Measurements from ENCODE around the gene NCOR2. TPM values are rescaled to one million over a fixed set of nuclear protein-coding genes. Genes with fewer than 3 reads are reported as not detected.

The NCOR2 gene
- total RNA-seq, 1 experiment from 2014 or later, result 25.1 TPM

DNA sequence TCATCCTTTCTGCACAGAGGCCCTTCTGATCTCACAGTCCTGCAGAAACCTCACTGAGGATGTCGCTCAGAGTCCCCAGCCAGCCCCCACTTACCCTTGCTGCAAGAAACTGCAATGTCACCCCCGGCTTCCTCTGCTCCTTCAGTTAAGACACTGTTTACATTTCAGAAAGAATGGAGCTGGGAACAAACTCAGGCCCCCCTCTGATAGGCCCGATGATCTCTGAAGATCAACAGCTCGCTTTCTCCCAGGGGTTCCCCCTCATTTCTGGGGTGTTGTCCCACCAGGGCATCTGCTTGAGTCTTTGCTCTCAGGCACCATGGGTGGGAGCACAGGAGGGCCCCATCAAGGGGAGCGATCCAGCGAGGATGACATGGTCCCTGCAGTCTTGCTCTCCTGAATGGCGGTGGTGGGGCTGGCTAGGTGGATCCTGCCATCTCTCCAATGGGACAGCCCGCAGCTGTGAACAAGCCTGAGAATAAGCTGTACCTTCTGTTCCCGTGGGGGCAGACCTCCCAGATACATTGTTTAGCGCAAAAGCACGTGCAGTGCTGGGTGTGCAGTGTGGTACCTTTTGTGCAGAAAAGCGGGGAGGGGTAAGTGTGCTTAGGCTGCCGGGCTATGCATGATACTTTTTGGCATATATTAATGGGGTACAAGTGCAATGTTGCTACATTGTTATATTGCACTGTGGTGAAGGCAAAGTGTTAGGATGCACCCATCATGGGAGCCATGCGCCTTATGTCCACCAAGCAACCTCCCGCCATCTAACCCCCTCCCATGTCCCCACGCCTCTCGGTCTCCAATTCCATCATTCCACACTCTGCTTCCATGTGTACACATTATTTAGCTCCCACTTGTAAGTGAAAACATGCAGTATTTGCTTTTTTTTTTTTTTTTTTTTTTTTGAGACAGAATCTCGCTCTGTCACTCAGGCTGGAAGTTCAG, 6.7 kb upstream of the NCOR2 start:
- DNase-seq, result no peak
- H3K4me3 ChIP-seq (ENCODE audit: insufficient read depth, low read depth, low read length), result no peak overlapping the region
- no peaks in the 10 kb centered on the region for H3K36me3 ChIP-seq (replicated peaks; ENCODE audit: control insufficient read depth, insufficient read depth, low read length)
- H3K27me3 ChIP-seq (ENCODE audit: control insufficient read depth, insufficient read depth, low read length), result no peaks in the 10 kb centered on the region

DNA sequence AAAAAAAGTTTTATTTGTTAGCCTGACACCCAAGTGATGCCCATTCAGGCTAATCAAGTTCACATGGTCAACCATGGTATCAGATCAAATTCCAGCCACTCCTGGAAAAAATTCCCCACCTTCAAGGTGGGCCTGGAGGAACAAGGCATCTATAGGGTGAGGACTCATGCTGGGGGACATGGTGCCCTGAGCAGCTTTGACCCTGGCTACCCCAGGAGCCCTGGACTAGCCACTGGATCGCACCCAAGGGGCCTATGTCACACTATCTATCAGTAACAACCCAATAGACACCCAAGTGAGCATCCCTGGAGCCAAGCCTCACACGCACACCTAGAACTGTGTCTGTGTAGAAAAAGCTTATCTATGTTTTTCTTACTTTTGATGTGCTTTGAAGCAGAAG, 4.1 kb upstream of the NCOR2 start:
- H3K4me3 ChIP-seq (ENCODE audit: insufficient read depth, low read depth, low read length), result no peak overlapping the region
- no peaks in the 10 kb centered on the region for H3K36me3 ChIP-seq (replicated peaks; ENCODE audit: control insufficient read depth, insufficient read depth, low read length)
- DNase-seq, result no peak
- no peaks in the 10 kb centered on the region for H3K27me3 ChIP-seq (ENCODE audit: control insufficient read depth, insufficient read depth, low read length)

DNA sequence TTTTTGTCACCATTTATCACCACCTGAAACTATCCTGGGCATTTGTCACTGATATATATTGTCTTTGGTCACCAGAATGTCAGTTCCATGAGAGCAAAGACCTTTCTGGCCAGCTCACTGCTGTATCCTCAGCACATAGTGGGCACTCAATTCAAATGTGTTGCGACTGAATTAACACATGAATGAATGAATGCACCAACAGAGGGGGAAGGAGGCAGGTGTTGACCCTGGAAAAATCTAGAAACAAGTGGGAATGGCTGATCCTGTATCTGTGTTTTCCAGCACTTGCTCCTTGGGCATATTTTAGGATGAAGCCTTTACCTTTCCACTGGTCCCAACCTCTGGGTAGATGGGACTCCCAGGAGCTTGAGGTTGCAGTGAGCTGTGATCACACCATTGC, 3.4 kb upstream of the NCOR2 start:
- Histone ChIP-seq H3K27me3 (ENCODE audit: control insufficient read depth, insufficient read depth, low read length) (no peaks in the 10 kb centered on the region), H3K4me3 (ENCODE audit: insufficient read depth, low read depth, low read length) (no peak overlapping the region), H3K36me3 (replicated peaks; ENCODE audit: control insufficient read depth, insufficient read depth, low read length) (no peaks in the 10 kb centered on the region)
- no peak for DNase-seq

DNA sequence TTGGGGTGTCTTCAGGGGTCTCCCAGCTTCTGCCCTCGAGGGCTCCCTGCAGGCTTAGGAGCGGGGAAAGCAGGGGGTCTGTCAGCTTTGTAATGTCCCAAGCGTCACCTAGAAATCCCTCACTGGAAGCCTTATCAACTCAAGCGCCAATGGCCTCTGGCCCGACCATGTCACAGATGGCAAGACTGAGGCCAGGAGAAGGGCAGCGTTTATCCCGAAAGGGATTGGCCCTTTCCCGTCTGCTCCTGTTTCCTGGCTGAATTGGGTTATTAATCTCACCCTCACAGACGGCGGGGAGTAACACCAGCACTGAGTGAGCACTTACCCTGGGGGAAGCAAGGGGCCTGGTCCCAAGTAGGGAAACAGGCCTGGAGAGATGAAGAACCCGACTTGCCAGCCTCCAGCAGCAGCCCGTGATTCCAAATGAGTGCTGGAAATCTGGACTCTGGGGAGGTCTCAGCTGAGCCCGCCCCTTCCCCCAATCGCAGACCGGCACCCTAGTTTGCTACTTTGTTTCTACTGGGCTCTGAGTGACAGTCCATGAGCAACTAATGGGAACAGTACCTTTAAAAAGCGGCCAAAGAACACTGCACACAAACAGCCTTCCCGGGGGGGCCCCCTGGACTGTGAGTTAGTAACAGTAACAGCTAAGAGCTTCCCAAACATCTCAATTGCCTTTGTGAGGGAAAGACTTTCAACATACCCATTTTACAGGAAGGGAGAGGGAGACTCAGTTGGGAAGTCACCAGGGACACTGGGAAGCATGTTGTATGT, 2.1 kb upstream of the NCOR2 start:
- no peak overlapping the region for H3K4me3 ChIP-seq (ENCODE audit: insufficient read depth, low read depth, low read length)
- DNase-seq, result peak; percentile 62
- no peaks in the 10 kb centered on the region for H3K36me3 ChIP-seq (replicated peaks; ENCODE audit: control insufficient read depth, insufficient read depth, low read length)
- no peaks in the 10 kb centered on the region for H3K27me3 ChIP-seq (ENCODE audit: control insufficient read depth, insufficient read depth, low read length)

DNA sequence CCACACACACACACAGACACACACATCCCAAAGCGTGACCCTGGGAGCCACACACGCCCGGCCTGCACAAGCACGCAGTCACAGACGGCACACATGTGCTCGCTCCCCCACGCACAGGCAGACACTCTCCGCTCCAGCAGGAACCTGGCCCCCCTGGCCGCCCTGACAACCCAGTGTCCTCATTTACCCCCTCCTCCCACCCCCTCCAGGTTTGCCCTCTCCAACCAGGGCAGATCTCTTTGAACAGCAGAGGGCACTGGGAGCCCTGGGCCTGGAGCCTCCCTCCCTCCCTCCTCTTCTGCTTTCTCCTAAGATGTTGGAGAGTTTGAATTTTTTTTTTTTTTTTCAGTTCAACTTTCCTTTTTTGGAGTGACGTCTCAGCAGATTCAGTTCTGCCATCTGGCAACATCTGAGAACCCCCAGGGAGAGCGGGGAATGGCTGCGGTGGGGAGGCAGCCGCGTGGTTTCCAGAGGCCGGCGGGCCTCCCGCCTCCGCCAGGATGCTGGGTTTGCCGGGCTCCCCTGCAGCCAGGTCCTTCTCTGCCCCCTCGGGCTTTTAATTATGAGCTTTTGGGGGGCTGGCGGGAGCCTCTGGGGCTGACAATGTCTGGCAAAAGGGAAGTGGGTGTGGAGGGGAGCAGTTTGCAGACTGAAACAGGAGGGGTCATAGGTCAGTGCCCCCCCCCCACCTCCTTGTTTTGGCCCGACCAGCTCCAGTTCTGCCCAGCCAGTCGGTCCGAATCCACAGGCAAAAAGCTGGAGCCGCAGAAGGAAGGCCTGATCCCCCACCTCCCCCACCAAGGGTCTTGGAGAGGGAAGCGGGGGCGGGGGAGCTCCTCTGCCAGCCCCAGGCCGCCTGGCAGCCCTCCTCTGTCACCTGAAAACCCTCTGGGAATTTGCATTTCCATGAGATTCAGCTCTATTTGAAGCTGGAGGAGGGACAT, 1.3 kb upstream of the NCOR2 start:
- peak overlapping the region; percentile 57; the same call in 1 of the 2 replicates for H3K4me3 ChIP-seq (ENCODE audit: insufficient read depth, low read depth, low read length)

DNA sequence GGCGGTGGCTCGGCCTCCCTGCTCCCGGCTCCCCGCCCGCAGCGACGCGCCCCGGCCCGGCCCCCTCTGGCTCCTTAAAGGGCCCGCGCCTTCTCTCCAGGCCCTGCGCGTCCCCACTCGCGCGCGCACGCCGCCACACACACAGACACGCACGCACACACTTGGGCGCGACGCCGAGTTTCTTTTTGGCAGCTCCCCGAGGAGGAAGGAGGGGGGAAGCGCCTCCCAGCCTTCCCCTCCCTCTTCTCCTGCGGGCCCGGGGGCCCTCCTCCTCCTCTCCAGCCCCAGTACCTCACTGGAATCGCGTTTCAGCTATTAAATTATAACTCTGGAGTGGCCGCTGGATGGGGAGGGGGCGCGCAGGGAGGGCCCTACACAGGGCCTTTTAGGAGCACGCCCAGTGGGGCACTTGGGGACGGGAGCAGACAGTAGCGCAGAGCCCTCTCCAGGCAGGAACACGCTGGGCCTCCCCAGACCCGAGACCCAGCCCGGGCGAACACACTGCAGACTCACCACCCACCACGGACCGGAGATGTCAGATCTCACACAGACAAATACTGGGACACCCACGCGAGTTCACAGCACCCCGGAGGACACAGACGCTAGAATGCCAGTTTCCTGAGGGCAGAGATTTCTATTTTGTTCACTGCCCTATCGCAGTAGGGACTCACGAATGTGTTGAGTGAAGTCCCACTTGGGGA, 411 bp upstream of the NCOR2 start:
- Histone ChIP-seq H3K36me3 (replicated peaks; ENCODE audit: control insufficient read depth, insufficient read depth, low read length) (no peaks in the 10 kb centered on the region), H3K4me3 (ENCODE audit: insufficient read depth, low read depth, low read length) (peak overlapping the region; percentile 57), H3K27me3 (ENCODE audit: control insufficient read depth, insufficient read depth, low read length) (no peaks in the 10 kb centered on the region)
- peak; percentile 97 for DNase-seq

More for the DNA sequence above, 1.3 kb upstream of the NCOR2 start:
- H3K27me3 ChIP-seq (ENCODE audit: control insufficient read depth, insufficient read depth, low read length), result no peaks in the 10 kb centered on the region
- H3K36me3 ChIP-seq (replicated peaks; ENCODE audit: control insufficient read depth, insufficient read depth, low read length), result no peaks in the 10 kb centered on the region
- peak; percentile 87 for DNase-seq

DNA sequence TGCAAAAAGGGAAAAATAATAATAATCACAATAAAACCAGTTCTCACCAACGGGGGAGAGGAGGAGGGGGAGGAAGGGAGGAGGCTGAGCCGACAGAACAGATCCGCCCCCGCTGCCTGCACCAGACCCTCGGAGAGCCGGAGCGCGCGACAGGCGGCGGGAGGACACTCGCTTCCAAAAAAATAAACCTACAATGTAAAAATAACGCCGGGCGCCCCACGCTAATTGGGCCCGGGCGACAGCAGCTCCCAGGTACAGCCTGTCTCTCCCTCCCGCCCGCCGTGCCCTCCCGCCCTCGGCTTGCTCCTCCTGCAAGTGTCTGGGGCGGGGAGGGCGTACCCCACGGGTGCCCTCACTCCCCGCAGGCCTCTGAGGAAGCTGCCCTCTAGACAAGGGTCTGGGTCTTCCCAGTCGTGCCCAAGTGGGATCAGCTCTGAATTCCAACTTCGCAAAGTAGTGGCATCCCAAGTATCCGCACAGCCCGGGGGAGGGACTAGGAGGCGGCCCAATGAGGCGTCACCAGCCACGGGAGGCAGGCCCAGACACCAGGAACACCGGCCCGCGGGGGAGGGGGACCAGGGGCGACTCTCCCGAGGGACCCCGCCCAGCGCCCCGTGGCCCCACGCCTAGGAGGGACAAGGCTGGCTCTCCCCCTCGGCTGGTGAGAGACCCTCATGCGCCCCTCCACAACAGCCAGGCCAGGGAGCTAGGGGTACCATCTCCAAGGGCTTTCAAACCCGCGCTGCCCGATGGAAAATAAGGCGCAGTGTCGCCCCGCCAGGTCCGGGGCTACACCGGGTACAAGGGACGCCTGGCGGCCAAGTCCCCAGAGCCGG, 1.0 kb downstream of the NCOR2 start:
- Histone ChIP-seq H3K27me3 (ENCODE audit: control insufficient read depth, insufficient read depth, low read length) (no peaks in the 10 kb centered on the region), H3K4me3 (ENCODE audit: insufficient read depth, low read depth, low read length) (peak overlapping the region; percentile 83), H3K36me3 (replicated peaks; ENCODE audit: control insufficient read depth, insufficient read depth, low read length) (no peaks in the 10 kb centered on the region)
- peak; percentile 95 for DNase-seq

DNA sequence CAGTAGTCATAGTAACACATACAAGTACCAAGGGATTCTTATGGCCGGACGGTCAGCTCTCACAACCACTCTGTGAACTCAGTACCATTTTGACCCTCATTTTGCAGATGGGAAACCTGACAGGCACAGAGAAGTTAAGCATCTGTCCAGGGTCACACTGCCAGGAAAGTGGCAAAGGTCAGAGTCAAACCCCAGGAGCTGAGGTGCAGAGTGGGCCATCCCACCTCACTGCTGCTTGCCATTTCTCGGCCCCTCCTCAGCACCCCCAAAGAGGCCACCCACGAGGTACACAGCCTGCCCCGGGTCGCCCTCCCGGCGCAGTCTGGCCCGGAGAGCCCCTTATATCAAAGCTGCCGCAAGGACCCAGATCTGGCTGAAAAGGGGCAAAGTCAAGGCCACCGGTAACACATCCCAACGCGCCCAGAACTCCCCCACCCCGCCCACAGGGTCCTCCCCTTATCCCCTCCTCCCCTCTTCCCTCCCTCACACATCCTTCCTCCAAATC, 1.7 kb downstream of the NCOR2 start:
- Histone ChIP-seq H3K4me3 (ENCODE audit: insufficient read depth, low read depth, low read length) (peak overlapping the region; percentile 83), H3K27me3 (ENCODE audit: control insufficient read depth, insufficient read depth, low read length) (no peaks in the 10 kb centered on the region), H3K36me3 (replicated peaks; ENCODE audit: control insufficient read depth, insufficient read depth, low read length) (no peaks in the 10 kb centered on the region)
- peak; percentile 84 for DNase-seq

DNA sequence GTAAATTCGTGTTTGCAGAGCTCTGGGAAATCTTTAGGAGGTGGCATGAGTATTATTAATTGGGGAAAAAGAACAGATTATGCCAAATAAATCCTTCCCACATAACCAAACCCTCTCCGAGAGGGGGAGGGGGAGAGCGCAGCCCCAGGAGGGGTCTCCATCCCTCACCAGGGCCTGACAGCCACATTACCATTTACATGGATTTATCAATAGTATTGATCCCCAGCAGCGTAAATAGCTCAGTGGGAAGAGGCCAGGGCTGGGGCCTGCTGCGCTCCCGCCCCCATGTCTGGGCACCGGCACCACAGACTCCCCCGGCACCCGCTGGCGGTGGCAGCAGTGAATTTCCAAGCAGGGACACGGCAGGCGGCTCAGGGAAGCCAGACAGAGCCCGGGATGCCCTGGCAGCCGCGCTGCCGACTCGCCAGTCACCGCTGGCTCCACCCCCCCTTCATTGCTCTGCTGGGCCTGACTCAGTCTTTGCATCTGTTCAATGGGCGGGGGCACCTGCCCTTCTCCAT, 2.4 kb downstream of the NCOR2 start:
- DNase-seq, result peak; percentile 89
- Histone ChIP-seq H3K27me3 (ENCODE audit: control insufficient read depth, insufficient read depth, low read length) (no peaks in the 10 kb centered on the region), H3K36me3 (replicated peaks; ENCODE audit: control insufficient read depth, insufficient read depth, low read length) (no peaks in the 10 kb centered on the region), H3K4me3 (ENCODE audit: insufficient read depth, low read depth, low read length) (peak overlapping the region; percentile 17)

DNA sequence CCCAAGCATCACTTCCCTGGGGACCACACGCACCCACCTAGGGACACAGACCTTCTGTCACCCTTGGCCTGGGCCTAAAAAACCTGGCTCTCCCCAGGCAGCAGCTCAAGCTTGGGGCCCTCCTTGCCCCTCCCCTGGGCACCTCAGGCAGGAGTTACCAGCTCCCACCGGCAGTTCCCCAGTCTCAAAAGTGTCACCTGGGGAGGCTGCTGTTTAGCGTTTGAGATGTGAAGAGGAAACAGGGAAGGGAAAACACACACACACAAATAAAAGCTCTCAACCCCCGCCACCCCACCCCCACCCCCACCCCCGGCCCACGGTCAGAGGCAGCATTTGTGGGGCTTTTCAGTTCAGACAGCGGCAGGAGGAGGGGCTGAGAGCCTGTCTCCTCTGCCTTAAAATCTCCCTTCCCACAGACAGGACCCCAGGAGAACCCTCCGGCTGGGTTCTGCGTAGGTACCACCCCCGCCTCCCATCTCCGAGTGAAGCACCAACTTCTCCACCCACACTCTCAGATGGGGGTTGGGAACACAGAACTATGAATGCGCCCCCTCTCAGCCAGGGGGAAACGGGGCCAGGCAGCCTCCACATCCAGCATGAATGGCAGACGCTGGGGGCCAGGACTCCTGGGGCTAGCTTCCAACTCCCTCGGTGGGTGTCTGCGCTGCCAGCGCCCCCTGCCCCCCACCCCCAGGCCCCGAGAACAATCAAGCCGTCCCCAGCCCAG, 3.0 kb downstream of the NCOR2 start:
- Histone ChIP-seq H3K4me3 (ENCODE audit: insufficient read depth, low read depth, low read length) (peak overlapping the region; percentile 18; the same call in 1 of the 2 replicates), H3K27me3 (ENCODE audit: control insufficient read depth, insufficient read depth, low read length) (no peaks in the 10 kb centered on the region)
- DNase-seq, result peak; percentile 87

DNA sequence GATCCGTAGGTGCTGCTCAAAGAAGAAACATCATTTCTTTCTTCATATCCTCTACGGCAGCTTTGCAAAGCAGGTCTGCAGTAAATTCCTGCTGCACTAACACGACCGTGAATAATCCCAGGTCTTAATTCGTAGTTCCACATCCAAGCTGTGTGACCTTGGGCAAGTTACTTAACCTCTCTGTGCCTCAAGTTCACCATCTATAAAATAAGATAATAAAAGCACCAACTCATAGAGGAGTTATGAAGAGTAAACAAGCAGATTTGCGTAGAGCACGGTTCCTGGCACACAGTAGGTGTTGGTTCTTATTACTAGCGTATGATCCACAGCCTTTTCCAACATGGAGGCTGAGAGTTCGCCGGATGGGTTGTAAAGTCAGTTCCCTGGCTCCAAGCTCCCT, 3.6 kb downstream of the NCOR2 start:
- Histone ChIP-seq H3K27me3 (ENCODE audit: control insufficient read depth, insufficient read depth, low read length) (no peaks in the 10 kb centered on the region), H3K4me3 (ENCODE audit: insufficient read depth, low read depth, low read length) (no peak overlapping the region), H3K36me3 (replicated peaks; ENCODE audit: control insufficient read depth, insufficient read depth, low read length) (no peaks in the 10 kb centered on the region)
- no peak for DNase-seq

More for the DNA sequence above, 3.0 kb downstream of the NCOR2 start:
- no peaks in the 10 kb centered on the region for H3K36me3 ChIP-seq (replicated peaks; ENCODE audit: control insufficient read depth, insufficient read depth, low read length)

DNA sequence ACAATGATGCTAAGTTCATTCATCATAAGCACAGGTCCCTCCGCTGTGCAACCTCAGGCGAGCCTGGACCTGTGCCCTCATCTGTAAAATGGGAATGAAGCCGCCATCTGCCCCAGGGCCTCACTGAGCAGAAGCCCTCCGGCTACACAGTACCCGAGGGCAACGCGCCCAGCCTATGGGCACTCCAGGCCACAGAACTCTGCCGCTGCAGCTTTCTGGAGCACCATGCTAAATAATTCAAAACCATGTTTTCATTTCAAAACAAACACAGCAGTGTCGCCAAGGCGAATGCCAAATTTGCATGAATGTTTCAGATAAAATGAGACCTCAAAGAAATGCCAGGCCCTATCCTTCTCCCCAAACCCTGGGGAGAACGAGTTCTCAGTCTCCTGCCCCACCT, 4.0 kb downstream of the NCOR2 start:
- Histone ChIP-seq H3K27me3 (ENCODE audit: control insufficient read depth, insufficient read depth, low read length) (no peaks in the 10 kb centered on the region), H3K4me3 (ENCODE audit: insufficient read depth, low read depth, low read length) (no peak overlapping the region), H3K36me3 (replicated peaks; ENCODE audit: control insufficient read depth, insufficient read depth, low read length) (no peaks in the 10 kb centered on the region)
- no peak for DNase-seq

Measured in H7 (cell line).